Fibroblast of the conjunctiva (primary cell): ENCODE results near the gene DPM1.
A peak's percentile ranks its signal among the peaks of the same experiment; 100 is the strongest.

Source experiments
- DNase-seq: peaks from one replicate; pipeline ENCODE4 v3.0.0-alpha.2; 2010; ENCODE audit warnings: low read depth

The DPM1 gene

DNA sequence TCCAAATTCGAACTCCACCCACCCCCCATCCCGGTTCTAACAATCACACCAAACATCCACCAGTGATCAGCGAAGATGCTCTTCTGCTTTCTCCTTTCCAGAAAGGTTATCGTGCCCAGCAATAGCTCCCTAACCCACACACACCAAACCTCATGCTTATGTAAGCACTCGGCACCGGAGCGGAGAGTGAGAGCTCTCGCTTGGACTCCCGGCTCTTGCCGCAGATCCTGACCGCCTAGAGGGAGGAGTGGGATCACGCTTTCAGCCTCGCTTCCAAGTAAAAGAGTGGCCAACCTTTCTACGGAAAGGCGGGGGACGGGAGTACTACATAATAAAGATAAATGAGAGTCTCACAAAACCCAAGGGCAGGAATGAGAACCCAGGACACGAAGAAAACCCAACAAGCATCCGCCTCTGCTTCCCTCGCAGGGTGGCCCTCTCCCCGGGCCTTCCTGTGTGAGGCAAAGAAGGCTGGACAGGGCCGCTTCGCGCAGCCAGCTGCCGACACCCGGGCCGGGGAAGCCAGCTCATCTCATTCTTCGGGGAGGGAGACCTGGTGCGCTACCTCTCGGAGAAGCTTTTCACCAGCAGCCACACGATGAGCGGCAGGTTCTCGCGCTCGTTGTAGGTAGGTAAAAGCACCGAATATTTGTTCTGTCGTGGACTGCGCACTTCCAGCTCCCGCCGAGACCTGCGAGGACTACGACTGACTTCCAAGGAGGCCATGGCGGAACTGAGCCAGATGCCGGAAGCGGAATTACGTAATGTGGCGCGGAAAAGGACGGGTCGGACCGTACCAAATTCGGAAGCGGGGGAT, at the start of gene DPM1:
TSS of gene DPM1 (minus strand) at position 735 of the 817 bp plus-strand sequence. CDS start at position 726, 9 bp downstream.
- DNase-seq: peak; percentile 69

DNA sequence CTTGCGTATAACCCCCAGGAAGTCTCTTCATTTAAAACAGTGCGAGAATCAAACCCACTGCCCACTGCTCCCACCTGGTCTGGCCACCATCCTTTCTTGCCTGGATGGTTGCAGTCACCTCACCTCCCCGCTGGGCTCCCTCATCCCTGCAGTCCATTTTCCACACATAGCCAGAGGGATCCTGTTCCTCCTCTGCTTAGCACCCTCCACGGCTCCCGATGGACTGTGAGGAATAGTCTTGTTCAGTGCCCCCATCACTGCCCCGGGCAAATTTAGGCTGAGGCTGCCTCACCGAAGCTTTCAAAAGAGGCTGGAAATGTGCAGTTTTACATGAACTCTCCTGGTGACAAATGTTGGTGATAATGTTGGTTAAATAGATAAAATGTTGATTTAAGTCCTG, 46.9 kb upstream of the DPM1 start:
- no peak for DNase-seq

DNA sequence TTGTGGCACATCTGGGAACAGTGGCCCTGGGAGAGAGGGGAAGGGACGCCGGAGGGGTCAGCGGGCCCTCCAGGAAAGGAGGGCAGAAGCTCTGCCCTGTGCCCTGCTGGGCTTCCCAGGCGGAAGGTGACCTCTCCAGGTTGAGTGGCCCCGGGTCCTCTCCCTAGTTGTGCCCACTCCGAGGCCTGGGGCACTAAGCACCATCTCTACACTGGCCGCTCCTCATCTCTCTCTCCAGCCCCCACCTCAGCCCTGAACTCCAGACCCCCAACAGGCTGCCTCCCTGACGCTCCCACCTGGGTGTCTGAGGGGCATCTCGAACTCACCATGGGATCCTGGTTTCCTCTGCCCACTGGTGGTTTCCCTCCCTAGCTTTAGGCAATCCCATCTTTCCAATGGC, 46.4 kb upstream of the DPM1 start:
- DNase-seq: no peak

DNA sequence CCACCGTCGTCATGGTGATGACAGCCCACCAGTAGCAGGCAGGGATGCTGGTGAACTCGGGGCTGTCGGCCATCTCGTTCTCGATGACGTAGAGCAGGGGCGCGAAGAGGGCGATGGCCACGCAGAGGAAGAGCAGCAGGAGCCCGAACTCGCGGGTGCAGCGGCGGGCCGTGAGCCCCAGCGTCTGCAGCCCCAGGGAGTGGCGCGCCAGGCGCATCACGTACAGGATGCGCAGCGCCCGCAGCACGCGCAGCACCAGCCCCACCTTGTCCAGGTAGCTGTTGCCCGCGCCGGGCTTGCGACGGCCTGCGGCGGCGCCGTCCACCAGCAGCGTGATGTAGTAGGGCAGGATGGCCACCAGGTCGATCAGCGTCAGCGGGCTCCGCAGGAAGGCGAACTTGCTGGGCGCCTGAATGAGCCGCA, 46.0 kb upstream of the DPM1 start:
- no peak for DNase-seq

DNA sequence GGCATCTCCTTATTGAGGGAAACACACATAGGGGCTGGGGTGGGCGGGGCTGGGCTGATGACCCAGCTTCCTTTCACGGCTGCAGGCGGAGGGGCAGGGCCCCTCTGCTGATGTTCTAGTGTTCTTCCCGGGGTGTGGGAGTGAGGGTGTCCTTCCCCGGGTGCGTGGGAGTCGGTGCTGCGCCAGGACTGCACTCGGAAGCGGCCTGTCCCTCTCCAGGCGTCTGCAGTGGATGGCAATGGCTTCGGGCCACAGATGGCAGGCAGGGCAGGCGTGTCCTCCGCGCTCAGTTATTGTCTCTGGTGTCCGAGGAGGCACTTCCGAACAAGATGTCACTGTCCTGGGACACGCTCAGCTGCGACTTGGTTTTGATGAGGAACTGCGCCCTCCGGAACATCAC, 45.4 kb upstream of the DPM1 start:
- no peak for DNase-seq

DNA sequence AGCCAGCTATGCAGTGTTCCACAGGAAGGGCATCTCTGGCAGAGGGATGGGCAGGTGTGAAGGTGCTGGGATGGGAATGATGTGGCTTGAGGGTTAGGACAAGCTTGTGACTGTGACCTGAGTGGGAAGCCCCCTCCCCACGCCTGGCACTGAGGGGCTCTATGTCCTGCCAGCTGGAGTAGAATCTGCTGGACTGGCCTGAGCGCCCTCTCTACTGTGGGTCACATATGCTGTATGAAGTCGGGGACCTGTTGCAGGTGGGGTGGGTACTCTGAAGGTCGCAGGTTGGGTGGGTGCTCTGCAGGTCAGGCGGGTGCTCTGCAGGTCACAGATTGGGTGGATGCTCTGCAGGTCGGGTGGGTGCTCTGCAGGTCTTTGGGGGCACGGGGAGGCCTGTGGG, 44.3 kb upstream of the DPM1 start:
- DNase-seq: no peak

DNA sequence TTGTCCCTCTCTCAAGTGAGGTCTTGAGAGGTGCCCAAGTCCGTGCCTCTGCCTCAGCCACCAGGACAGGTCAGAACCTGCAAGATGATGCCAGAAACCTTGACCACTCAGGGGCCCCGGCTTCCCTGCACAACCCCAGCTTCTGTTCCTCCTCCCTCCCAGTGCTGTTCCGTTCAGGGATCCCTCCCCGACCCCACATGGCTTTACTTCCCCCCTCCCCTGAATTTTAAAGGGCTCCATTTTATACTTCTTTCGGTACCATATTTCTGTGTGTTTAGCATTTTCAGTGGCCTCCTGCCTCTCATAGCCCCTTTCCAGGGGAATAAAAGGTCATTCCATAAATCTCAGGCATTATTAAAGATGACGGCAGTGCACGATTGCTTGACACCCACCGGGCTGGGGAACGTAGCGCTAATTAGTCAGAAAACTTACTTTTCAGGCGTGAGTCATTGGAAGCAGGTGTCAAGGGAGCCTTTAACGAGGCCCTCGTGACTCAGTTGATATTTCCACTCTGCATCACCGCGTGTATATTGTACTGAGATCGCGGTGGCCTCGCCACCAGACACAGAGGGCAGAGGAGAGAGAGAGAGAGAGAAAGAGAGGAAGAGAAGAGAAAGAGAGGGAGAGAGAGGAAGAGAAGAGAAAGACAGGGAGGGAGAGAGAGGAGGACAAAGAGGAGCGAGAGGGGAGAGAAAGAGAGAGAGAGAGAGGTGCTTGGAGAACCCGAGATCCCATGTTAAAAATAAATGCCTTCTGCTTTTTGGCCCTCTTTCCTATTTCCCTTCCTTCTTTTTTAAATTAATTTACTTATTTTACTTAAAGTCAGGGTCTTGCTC, 43.3 kb upstream of the DPM1 start:
- no peak for DNase-seq

DNA sequence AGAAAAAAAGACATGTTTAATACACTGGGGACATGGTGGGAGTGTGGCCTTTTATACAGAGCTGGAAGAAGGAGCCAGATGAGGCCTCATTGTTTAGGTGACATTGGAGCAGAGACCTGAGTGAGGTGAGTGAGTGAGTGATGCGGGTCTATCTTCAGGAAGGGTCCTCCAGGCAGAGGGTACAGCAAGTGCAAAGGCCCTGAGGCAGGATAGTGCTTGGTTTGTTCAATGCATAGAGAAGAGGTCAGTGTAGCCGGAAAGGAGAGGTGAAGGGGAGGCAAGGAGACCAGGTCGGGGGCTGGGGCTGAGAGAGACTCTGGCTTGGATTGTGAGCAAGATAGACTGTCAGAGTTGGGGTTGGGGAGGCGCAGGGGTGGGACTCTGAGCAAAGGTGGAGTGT, 41.0 kb upstream of the DPM1 start:
- no peak for DNase-seq

DNA sequence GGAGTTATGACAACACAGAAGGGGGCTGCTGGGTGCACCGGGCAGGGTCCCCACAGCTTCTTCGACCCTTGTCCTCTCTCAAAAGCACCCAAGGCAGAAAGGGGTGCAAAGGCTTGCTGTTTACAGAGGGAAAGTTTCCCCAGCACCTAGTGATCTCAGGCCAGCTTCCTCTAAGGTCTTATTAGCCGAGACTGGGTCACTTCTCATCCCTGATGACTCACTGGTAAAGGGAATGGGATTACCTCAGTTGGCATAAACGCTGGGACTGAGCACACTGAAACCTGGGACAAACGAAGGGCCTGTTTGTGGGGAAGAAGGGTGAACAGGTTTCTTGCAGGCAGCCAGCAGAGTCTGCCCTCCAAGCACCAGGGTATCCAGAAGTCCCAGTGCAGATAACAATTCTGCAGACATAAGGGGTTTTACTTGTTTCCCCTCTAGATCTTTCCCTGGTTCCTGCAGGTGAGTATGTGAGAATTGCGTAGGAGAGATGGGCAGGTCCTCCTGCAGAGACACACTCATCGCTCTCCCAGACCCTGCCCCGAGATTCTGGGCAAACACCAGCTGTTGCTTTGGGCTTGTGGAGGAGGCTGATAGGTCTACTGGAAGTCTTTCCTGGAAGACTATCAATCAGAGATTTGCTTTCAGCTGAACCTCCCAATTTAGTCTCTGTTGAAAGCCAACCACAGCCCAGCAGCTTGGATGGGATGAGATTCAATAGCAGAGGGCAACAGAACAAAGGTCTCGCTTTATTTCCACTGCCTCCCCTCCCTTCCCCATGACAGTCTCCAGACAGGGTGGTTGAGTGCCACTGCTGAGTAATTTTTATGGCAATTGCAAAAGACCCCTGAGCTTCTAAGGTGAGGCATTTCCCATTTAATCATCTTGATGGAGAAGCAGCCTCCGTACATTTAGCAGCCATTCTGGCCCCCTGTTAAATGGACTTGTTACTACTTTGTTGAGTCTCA, 38.9 kb upstream of the DPM1 start:
- DNase-seq: no peak

DNA sequence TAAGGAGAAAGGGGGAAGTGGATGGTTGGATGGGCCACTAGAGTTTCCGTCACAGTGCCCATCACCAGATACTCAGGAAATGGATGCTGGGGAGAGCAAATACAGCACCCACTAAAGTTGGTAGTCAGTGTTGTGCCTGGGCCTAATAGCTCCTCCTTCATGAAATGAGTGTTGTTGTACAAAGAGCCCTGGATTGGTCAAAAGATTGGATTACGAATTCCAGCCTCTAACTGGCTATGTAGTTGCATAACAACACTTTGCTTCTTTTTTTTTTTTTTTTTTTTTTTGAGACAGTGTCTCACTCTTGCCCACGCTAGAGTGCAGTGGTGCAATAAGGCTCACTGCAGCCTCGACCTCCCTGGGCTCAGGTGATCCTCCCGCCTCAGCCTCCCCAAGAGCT, 37.2 kb upstream of the DPM1 start:
- DNase-seq: no peak

DNA sequence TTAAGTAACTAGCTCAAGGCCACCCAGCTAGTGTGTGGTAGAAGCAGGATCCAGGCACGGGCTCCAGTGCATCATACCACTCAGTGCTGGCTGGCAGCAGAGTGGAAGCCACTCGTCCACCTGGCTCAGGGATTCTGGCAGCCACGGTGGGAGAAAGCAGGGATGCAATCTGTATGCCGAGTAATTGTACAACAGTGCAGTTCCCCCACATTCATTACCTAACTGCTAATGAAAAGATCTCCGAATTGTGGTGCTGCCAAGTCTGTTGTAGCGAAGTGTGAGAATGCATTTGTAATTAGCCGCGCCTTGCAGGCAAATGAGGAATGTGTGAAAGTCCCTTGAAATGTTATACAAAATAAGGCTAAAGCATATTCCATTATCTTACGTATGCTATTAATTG, 35.5 kb upstream of the DPM1 start:
- no peak for DNase-seq

DNA sequence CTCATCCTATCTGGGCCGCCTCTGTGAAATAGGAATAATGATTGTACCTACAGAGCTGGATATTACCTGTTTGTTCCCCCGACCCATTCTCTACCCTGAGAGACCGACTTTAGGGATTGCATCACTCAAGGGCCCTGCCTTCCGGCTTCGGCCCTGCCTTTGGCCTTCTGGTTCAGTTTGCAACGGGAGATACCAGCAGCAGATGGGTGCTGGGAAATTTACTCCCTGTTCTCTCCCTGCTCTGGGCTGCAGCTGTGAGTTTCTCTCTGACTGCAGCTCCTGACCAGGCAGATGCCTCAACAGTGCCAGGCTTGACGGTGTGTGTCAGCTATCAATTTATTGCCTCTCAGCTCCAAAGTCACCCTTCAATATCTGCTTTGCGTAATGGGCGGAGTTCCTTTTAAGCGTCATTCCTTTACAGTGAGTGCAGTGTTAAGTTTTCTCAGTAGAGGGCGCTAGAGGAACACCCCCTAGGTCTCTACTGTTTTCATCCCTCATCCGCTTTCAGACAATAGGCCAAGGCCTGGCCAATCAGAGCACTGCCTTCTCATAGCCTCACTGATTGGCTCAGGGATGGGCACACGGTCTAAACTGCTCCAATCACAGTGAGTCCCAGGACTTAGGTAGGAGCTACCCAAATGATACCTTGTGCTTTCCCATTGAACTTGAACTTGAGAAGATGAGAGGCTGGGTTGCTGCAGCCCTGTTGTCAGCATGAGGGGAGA, 34.6 kb upstream of the DPM1 start:
- peak; percentile 45 for DNase-seq

DNA sequence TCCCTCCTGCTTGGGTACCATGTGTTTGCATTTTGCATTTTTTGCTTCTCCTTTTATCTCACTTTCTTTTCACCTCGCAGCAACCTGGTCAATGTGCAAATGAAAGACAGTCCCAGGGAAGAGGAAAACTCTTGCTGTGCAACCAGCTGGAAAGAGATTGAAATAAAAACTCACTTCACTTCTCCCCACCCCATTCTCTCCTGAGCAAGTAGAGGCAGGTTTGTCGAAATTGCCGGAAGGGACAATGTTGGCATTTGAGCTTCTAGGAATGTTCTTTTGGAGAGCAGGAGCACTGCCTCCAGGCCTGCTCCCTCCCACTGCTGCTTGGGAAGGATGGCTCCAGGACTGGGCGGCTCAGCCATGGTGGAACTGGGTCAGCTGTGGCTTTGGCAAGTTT, 34.0 kb upstream of the DPM1 start:
- DNase-seq: no peak

DNA sequence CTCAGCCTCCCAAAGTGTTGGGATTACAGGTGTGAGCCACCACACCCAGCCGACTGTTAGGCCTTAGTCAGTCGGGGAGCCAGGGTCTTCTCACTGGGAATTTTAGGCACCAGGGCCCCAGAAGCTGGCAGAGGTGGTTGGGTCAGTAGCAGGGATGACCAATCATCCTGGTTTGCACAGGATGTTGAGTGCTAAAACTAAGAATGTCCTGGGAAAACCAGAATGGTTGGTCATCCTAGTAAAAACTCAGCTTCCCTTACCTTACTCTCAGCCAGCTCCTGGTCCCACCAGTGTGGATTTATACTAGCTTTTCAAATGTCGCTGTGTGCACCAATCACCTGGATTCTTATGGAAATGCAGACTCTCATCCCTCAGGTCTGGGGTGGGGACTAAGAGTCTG, 32.7 kb upstream of the DPM1 start:
- DNase-seq: no peak

DNA sequence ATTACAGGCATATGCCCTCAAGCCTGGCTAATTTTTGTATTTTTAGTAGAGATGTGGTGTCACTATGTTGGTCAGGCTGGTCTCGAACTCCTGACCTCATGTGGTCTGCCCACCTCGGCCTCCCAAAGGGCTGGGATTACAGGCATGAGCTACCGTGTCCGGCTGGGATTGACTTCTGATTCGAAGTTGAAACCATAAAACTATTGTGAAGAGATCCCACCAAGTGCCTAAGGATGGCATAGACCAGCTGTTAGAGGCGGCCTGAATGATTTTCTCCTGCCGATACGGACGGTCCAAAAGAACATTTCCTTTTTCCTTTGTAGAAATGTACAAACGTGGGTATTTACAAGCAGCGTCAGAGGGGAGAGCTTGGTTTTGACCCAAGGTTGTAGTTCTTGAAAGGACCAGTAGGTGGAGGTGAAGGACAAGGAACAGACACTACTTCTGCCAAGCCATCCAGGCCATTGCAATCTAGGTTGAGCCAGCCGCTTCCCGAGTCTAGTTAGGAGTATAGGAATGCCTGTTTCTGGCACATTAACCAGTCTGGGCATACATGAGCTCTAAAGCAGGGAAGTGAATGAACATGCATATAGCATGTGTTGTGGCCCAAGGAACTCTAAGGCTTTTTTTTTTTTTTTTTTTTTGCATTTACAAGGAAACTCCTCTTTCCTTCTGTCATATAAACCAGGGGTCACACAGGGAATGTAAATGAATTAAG, 29.3 kb upstream of the DPM1 start:
- peak; percentile 79 for DNase-seq

DNA sequence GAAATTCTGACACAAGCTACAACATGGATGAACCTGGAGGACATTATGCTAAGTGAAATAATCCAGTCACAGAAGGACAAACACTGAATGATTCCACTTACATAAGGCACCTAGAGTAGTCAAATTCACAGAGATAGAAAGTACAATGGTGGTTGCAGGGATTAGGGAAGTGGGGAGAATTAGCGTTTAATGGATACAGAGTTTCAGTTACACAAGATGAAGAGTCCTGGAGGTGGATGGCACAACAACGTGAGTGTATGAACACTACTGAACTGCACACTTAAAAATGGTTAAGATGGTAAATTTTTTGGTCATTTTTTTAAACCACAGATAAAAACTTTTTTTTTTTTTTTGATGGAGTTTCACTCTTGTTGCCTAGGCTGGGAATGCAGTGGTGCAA, 25.0 kb upstream of the DPM1 start:
- DNase-seq: no peak

DNA sequence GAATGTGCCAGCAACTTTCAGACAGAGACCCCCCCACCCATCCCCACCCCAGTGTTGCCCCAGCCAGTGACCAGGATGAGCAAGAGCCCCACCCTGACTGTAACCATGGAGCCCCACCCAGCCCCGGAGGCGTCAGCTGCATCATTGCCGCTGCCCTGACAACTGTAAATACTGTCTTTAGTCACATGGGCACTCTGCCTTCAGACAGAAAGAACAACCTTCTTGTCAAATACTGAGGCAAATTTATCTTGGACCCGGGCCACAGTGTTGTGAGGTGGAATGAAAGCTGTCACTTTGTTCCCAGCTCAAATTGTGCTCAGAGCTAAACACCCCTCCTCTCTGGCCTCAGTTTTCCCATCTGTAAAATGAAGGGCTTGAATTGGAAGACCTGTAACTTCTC, 24.0 kb upstream of the DPM1 start:
- peak; percentile 62 for DNase-seq

DNA sequence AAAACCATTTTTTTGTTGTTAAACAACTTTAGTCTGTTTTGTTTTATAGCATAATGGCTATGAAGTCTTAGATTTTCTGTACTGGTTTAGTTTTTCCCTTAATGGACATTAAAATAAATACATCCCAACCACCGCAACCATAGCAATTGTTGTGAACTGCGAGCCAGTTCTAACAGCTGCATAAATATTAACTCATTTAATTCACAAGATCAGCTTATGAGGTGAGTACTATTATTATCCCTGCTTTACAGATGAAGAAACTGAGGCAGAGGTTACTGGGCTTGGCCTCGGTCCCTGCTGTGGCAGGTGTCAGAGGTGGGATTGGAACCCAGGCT, 23.3 kb upstream of the DPM1 start:
- no peak for DNase-seq

DNA sequence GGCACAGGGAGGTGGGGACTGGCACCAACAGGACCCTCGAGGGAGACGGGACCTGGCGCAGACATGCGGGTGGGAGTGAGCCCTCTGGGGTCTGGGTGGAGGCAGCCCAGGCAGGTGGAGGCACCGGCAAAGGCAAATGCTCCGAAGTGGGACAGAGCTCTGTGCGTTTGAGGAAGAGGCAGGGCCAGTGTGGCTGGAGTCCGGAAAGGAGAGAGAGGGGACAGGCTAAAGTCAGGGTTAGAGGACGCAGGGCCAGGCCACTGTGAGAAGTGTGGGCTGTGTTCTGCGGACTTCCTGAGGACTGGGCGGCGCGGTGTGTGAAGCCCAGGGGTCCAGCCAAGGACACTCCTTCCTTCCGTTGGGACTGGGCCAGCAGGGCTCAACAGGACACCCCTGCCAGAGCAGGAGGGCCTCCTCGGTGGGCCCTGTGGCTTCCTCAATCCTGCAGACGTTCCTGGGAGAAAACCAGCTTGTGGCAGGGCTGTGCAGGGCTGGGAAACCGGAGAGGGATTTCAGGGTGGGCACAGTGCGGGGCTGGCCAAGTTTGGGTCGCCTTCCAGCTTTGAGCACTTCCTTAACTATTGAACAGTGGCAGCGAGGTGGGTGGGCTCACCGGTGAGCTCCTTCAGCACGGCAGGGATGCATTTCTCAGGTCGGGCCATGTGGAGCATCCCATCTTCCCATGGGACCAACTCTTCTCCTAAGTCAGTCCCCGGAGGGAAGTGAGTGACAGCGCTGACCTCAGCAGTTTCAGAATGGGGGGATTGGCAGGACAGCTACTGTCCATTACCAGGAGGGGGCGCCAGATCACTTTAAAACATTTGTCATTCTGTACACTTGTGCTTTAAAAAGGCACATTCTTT, 22.8 kb upstream of the DPM1 start:
- peak; percentile 52 for DNase-seq

DNA sequence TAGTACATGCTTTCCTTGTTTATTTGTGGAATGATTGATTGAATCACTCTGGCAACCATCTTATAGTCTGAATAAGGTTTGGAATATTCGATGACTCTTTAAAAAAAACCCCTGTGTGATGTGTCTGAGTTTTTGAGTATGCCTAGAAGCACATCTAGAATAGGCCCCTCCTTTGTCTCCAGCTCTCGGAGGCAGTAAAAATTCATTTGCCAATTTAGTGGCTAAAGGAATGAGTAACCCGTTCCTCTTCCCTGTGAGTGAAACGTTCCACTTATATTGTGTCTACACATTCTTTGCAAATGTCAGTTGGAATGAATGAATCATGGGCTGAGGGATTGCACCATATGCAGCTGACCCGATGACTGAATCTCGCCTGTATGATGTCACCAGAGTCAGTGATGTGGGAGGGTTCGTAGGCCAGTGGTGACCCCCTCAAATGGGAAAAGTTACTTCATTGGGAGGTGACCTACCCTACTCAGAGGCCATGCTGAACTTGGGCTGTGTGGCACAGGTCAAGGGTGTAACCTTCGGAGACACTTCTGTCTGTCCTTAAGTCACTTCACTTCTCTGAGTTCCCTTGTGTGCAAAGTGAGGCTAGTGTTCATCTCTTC, 21.8 kb upstream of the DPM1 start:
- DNase-seq: peak; percentile 95
